K562 (cell line): ENCODE measurements around the gene TCF3. TPM values are rescaled to one million over a fixed set of nuclear protein-coding genes. Genes with fewer than 3 reads are reported as not detected.

Experiments
- ATAC-seq: fragments of 200-7000 bp; cut with Tn5 transposase; 3 replicates; pipeline ENCODE4 v1.9.1; 2020; ENCODE audit warnings: moderate library complexity
- BruUV-seq: library from RNA; stranded (reverse); fragments of 400-500 nt; replicated peaks from 2 replicates; lab custom pipeline; 2021; lab: Mats Ljungman, UMichigan
- CTCF ChIA-PET: fragments of 300-600 bp; formaldehyde crosslinking; extraction: SDS; loops from one replicate; lab custom pipeline; 2021; ENCODE audit warnings: low intra/inter-chr PET ratio; lab: Yijun Ruan, JAX
- POLR2A ChIA-PET: fragments of 300-600, 350-650 bp; sonication (Branson Sonifier 250); formaldehyde crosslinking; extraction: SDS; loops from one replicate; lab custom pipeline; 2021; ENCODE audit warnings: antibody characterized with exemption, inconsistent platforms; lab: Yijun Ruan, JAX
- DNase-seq, 4 experiments: peaks; one replicate each; pipeline versions ENCODE4 v3.0.0 to v3.0.0-alpha.2; 2011 to 2018; ENCODE audit warnings: low spot score in 3 of 4, mixed read lengths in 3 of 4; ENCODE audit errors: extremely low read depth in 1 of 4
- FAIRE-seq: peaks from 2 replicates; lab custom pipeline; 2011; peaks lifted over from hg19 to GRCh38; lab: Jason Lieb, UNC
- H2AFZ ChIP-seq: 2 replicates; pipeline ENCODE4 v1.6.0; 2011; ENCODE audit warnings: low read depth, low read length, control low read depth, inconsistent platforms
- H3K27ac ChIP-seq: fragments of 200-600 bp; 3 replicates; pipeline ENCODE4 v1.8.0; 2011; ENCODE audit warnings: low read depth, mild to moderate bottlenecking, control low read depth, inconsistent platforms, low read length, moderate library complexity, mixed read lengths; ENCODE audit errors: extremely low read depth
- H3K27me3 ChIP-seq, 2 experiments: fragments of 300-600 bp in 1 of 2; 2 replicates in 1 of 2; 3 replicates in 1 of 2; pipeline versions ENCODE4 v1.6.0 to v1.8.0; 2011; ENCODE audit warnings: inconsistent platforms in 2 of 2, low read length in 2 of 2, mild to moderate bottlenecking in 1 of 2, mixed read lengths in 1 of 2, moderate library complexity in 1 of 2; ENCODE audit not compliant: control insufficient read depth in 2 of 2, insufficient read depth in 2 of 2
- H3K36me3 ChIP-seq: fragments of 300-600 bp; 3 replicates; pipeline ENCODE4 v1.8.0; 2011; ENCODE audit warnings: mild to moderate bottlenecking, low read length, inconsistent platforms; ENCODE audit not compliant: control insufficient read depth, insufficient read depth
- H3K4me1 ChIP-seq, 2 experiments: fragments of 200-600 bp in 1 of 2; replicated peaks in 1 of 2; 2 replicates in 1 of 2; 3 replicates in 1 of 2; pipeline versions ENCODE4 v1.5.1 to v1.8.0; 2011; ENCODE audit warnings: inconsistent platforms in 2 of 2, low read length in 2 of 2, mild to moderate bottlenecking in 1 of 2, mixed read lengths in 1 of 2, moderate library complexity in 1 of 2; ENCODE audit not compliant: control insufficient read depth in 2 of 2, insufficient read depth in 2 of 2
- H3K4me2 ChIP-seq: 2 replicates; pipeline ENCODE4 v1.6.1; 2011; ENCODE audit warnings: low read length, control low read depth, inconsistent platforms, mixed read lengths; ENCODE audit not compliant: insufficient read depth
- H3K4me3 ChIP-seq: fragments of 200-600 bp; sonication (generic), shearing (Covaris generic); 2 replicates; pipeline ENCODE4 v1.5.1; 2016; ENCODE audit warnings: control low read depth, inconsistent platforms
- H3K79me2 ChIP-seq: fragments of 200-600 bp; 3 replicates; pipeline ENCODE4 v1.8.0; 2011; ENCODE audit warnings: low read length, inconsistent platforms; ENCODE audit not compliant: control insufficient read depth, insufficient read depth
- H3K9ac ChIP-seq, 2 experiments: 2 replicates each; pipeline versions ENCODE4 v1.6.0 to v1.6.1; 2011; ENCODE audit warnings: low read depth in 2 of 2, low read length in 2 of 2, control low read depth in 1 of 2, inconsistent platforms in 1 of 2, mild to moderate bottlenecking in 1 of 2, mixed read lengths in 1 of 2; ENCODE audit not compliant: insufficient read depth in 1 of 2
- H3K9me1 ChIP-seq: one replicate; pipeline ENCODE4 v1.6.0; 2011; ENCODE audit warnings: inconsistent platforms, mild to moderate bottlenecking, low read length, moderate library complexity; ENCODE audit not compliant: control insufficient read depth, insufficient read depth
- H3K9me3 ChIP-seq: replicated peaks from 2 replicates; pipeline ENCODE4 v1.5.1; 2011; ENCODE audit warnings: low read depth, low read length, inconsistent platforms; ENCODE audit not compliant: control insufficient read depth, insufficient read depth
- H4K20me1 ChIP-seq: replicated peaks from 2 replicates; pipeline ENCODE4 v1.6.1; 2011; ENCODE audit warnings: low read length, inconsistent platforms, mixed read lengths; ENCODE audit not compliant: control insufficient read depth, insufficient read depth
- HINFP ChIP-seq: fragments of 450-650 bp; conservative IDR thresholded peaks from 2 replicates; pipeline ENCODE4 v1.6.1; 2016; ENCODE audit warnings: missing genetic modification characterization, low read depth, mild to moderate bottlenecking, control low read depth, missing compliant biosample characterization
- KDM2B ChIP-seq: fragments of 250-450 bp; sonication (Bioruptor Pico); IDR thresholded peaks from 2 replicates; pipeline ENCODE4 v1.8.0; 2021; ENCODE audit warnings: mild to moderate bottlenecking, moderate library complexity
- MCM7 ChIP-seq, 2 experiments: fragments of 450-650 bp; IDR thresholded peaks; 2 replicates each; pipeline ENCODE4 v1.6.1; 2016 to 2018
- PHB ChIP-seq: fragments of 250-450 bp; sonication (Bioruptor Pico); IDR thresholded peaks from 2 replicates; pipeline ENCODE4 v1.5.0; 2021
- RERE ChIP-seq: sonication (generic); formaldehyde crosslinking; IDR thresholded peaks from 2 replicates; pipeline ENCODE4 v1.8.0; 2023; ENCODE audit warnings: missing genetic modification reagents, mild to moderate bottlenecking, borderline replicate concordance
- ZNF263 ChIP-seq: sonication (generic); formaldehyde crosslinking; IDR thresholded peaks from 2 replicates; pipeline ENCODE4 v1.8.0; 2022; ENCODE audit warnings: mild to moderate bottlenecking, missing genetic modification reagents, borderline replicate concordance
- ZNF347 ChIP-seq: fragments of 450-650 bp; formaldehyde crosslinking; IDR thresholded peaks from 2 replicates; pipeline ENCODE4 v1.4.0; 2020; ENCODE audit warnings: low read depth, mild to moderate bottlenecking, moderate library complexity
- ZNF639 ChIP-seq, 2 experiments: fragments of 200-800 bp in 1 of 2; sonication (Bioruptor generic) in 1 of 2; sonication (generic) in 1 of 2; formaldehyde crosslinking in 1 of 2; IDR thresholded peaks in 1 of 2; conservative IDR thresholded peaks in 1 of 2; 2 replicates each; pipeline versions ENCODE4 v1.5.0 to v1.6.1; 2016 to 2020; ENCODE audit warnings: missing compliant biosample characterization in 1 of 2, missing genetic modification characterization in 1 of 2, missing genetic modification reagents in 1 of 2
- WGBS: fragments of 100-300 bp; shearing (Covaris generic); methylation state at CpG from one replicate; pipeline ENCODE4 v1.1.6; 2016; ENCODE audit warnings: low coverage, mixed read lengths; ENCODE audit not compliant: insufficient coverage; ENCODE audit errors: missing lambda C conversion rate; 5-methylcytosine and 5-hydroxymethylcytosine counted together
- in situ Hi-C: fragments of 300-500 bp; cut with MboI; formaldehyde crosslinking; loops from 4 replicates; pipeline ENCODE4 v1.15.0; 2018; ENCODE audit warnings: inconsistent platforms, mixed read lengths
- intact Hi-C: fragments of 100-400 bp; cut with micrococcal nuclease; formaldehyde crosslinking; loops from 2 replicates; pipeline ENCODE4 v1.14.2; 2022
- polyA plus RNA-seq, 8 experiments: library from polyadenylated mRNA; depleted of rRNA in 4 of 8; stranded (reverse) in 5 of 8; unstranded in 3 of 8; fragments of >200 nt; fragmentation: Nextera tagmentation in 2 of 8; fragmentation: Illumina TruSeq in 1 of 8; extraction: Ambion mirVana in 2 of 8; extraction: Trizol in 1 of 8; gene quantifications; 2 replicates each; pipeline versions ENCODE4 v1.2.1 to v1.2.3, GENCODE V29; 2011 to 2014; ENCODE audit warnings: inconsistent platforms in 1 of 8, missing spikeins in 1 of 8
- total RNA-seq, 7 experiments: library from RNA; depleted of rRNA in 6 of 7; stranded (reverse); fragments of >200 nt in 6 of 7; fragmentation: Illumina TruSeq in 2 of 7; extraction: Trizol in 2 of 7; gene quantifications; 2 replicates each; pipeline versions ENCODE4 v1.2.1 to v1.2.3, GENCODE V29; 2011 to 2021; ENCODE audit warnings: low replicate concordance in 1 of 7

Gene TCF3
- total and polyA plus RNA-seq, 9 of the 15 experiments (the other 6 are each of a cell fraction or from before 2014, with no cell fraction given): 5.6 to 259 (median 84.0) TPM

GRCh38 chr19:1576242-1577089 lies 75.9 kb downstream of the TCF3 start:
- Histone ChIP-seq H3K9me1 (no peaks in the 10 kb centered on the region), H3K27ac (no peak overlapping the region), H3K36me3 (peaks cover 50% of the 10 kb centered on the region; the same call in 2 of the 3 replicates), H3K79me2 (no peaks in the 10 kb centered on the region), H3K27me3 (no peaks in the 10 kb centered on the region), H3K4me1 (peaks cover 7 to 47% of the 10 kb centered on the region in 2 experiments; a peak in 3 of 5 replicates), H3K9ac (peak overlapping the region in 1 of 2 experiments; percentile 1; a peak in 1 of 4 replicates), H3K4me3 (no peak overlapping the region), H3K4me2 (no peak overlapping the region), H3K9me3 (no peaks in the 10 kb centered on the region), H4K20me1 (no peaks in the 10 kb centered on the region; the same call in 1 of the 2 replicates), H2AFZ (no peak overlapping the region)
- DNase-seq (peak in 1 of 4 experiments; percentile 4), FAIRE-seq (no peak), ATAC-seq (peak; percentile 15; the same call in 2 of the 3 replicates)
- 89% methylated on average over 15 of the region's 30 CpGs for whole genome bisulfite sequencing
- CTCF ChIA-PET: no interaction called here
- in situ Hi-C loops: no loop called here
- POLR2A ChIA-PET: interaction anchor here (0.5 to 4.0 kb wide), 3 partner anchors 14 to 124 kb away, joined by 3 to 40 read pairs (median 3); partner anchors contain the start of gene MBD3
- TSS peak; percentile 50 for BruUV-seq
- intact Hi-C loops: no loop called here
- TF ChIP-seq RERE (no peak), ZNF639 (CRISPR knock-in tag; conservative IDR thresholded peaks at IDR 0.05 in 1 of 2, IDR thresholded peaks at IDR 0.05 in 1 of 2) (no peak), ZNF347 (CRISPR knock-in tag) (no peak), PHB (CRISPR knock-in tag) (no peak), KDM2B (CRISPR knock-in tag) (no peak), HINFP (tag) (no peak), MCM7 (IDR thresholded peaks at IDR 0.05) (no peak), ZNF263 (CRISPR knock-in tag) (no peak)
